HEK293 (cell line): Measurements from ENCODE around the gene ZNF25.

Experiments
- GLI2 ChIP-seq: fragments of 450-650 bp; formaldehyde crosslinking; IDR thresholded peaks from 2 replicates; pipeline ENCODE4; 2017; ENCODE audit warnings: missing biosample characterization, missing genetic modification characterization, low read depth, borderline replicate concordance
- HIC1 ChIP-seq: fragments of 450-650 bp; formaldehyde crosslinking; IDR thresholded peaks from 2 replicates; pipeline ENCODE4 v1.5.1; 2016; ENCODE audit warnings: missing biosample characterization, missing genetic modification characterization
- HOXD13 ChIP-seq: sonication (generic); formaldehyde crosslinking; IDR thresholded peaks from 2 replicates; pipeline ENCODE4 v1.8.0; 2022; ENCODE audit warnings: missing genetic modification reagents, borderline replicate concordance
- PRDM10 ChIP-seq: fragments of 450-650 bp; formaldehyde crosslinking; IDR thresholded peaks from 2 replicates; pipeline ENCODE4 v1.5.1; 2016; ENCODE audit warnings: missing biosample characterization, missing genetic modification characterization
- PRDM4 ChIP-seq: fragments of 450-650 bp; formaldehyde crosslinking; IDR thresholded peaks from 2 replicates; pipeline ENCODE4 v1.5.1; 2017; ENCODE audit warnings: missing biosample characterization, missing genetic modification characterization
- ZBTB20 ChIP-seq: fragments of 450-650 bp; formaldehyde crosslinking; IDR thresholded peaks from 2 replicates; pipeline ENCODE4 v1.5.1; 2016; ENCODE audit warnings: missing biosample characterization, missing genetic modification characterization
- ZBTB21 ChIP-seq: fragments of 450-650 bp; formaldehyde crosslinking; IDR thresholded peaks from 2 replicates; pipeline ENCODE4 v1.5.1; 2017; ENCODE audit warnings: missing biosample characterization, missing genetic modification characterization
- ZNF121 ChIP-seq: fragments of 450-650 bp; formaldehyde crosslinking; IDR thresholded peaks from 2 replicates; pipeline ENCODE4 v1.5.1; 2016; ENCODE audit warnings: missing biosample characterization, missing genetic modification characterization
- ZNF155 ChIP-seq: fragments of 450-650 bp; formaldehyde crosslinking; IDR thresholded peaks from 2 replicates; pipeline ENCODE4 v1.5.1; 2016; ENCODE audit warnings: missing biosample characterization, missing genetic modification characterization
- ZNF19 ChIP-seq: fragments of 450-650 bp; formaldehyde crosslinking; IDR thresholded peaks from 2 replicates; pipeline ENCODE4; 2016; ENCODE audit warnings: missing biosample characterization, missing genetic modification characterization, low read depth
- ZNF274 ChIP-seq, 2 experiments: fragments of 200-500 bp in 1 of 2; fragments of 450-650 bp in 1 of 2; sonication (Bioruptor generic) in 1 of 2; formaldehyde crosslinking in 1 of 2; IDR thresholded peaks; 2 replicates each; pipeline versions ENCODE4 v1.5.1 to v1.6.1; 2014 to 2016; ENCODE audit warnings: borderline replicate concordance in 1 of 2, inconsistent platforms in 1 of 2, low read length in 1 of 2, missing biosample characterization in 1 of 2, missing genetic modification characterization in 1 of 2
- ZNF324 ChIP-seq: fragments of 450-650 bp; formaldehyde crosslinking; IDR thresholded peaks from 2 replicates; pipeline ENCODE4 v1.5.1; 2016; ENCODE audit warnings: missing biosample characterization, missing genetic modification characterization
- ZNF335 ChIP-seq: fragments of 450-650 bp; formaldehyde crosslinking; conservative IDR thresholded peaks from 2 replicates; pipeline ENCODE4 v1.5.1; 2016; ENCODE audit warnings: missing biosample characterization, missing genetic modification characterization
- ZNF350 ChIP-seq: fragments of 450-650 bp; formaldehyde crosslinking; IDR thresholded peaks from 2 replicates; pipeline ENCODE4 v1.5.0; 2017; ENCODE audit warnings: missing biosample characterization, mild to moderate bottlenecking, missing genetic modification characterization
- ZNF416 ChIP-seq: fragments of 450-650 bp; formaldehyde crosslinking; IDR thresholded peaks from 2 replicates; pipeline ENCODE4 v1.5.1; 2016; ENCODE audit warnings: missing biosample characterization, missing genetic modification characterization
- ZNF423 ChIP-seq: fragments of 450-650 bp; formaldehyde crosslinking; IDR thresholded peaks from 2 replicates; pipeline ENCODE4 v1.5.1; 2016; ENCODE audit warnings: missing biosample characterization, missing genetic modification characterization
- ZNF549 ChIP-seq: fragments of 450-650 bp; IDR thresholded peaks from 2 replicates; pipeline ENCODE4 v1.5.1; 2018; ENCODE audit warnings: missing biosample characterization, missing genetic modification characterization, mild to moderate bottlenecking, inconsistent platforms, moderate library complexity
- ZNF555 ChIP-seq: fragments of 450-650 bp; formaldehyde crosslinking; conservative IDR thresholded peaks from 2 replicates; pipeline ENCODE4 v1.5.1; 2017; ENCODE audit warnings: missing biosample characterization, mild to moderate bottlenecking, missing genetic modification characterization, inconsistent platforms
- ZNF561 ChIP-seq: fragments of 450-650 bp; IDR thresholded peaks from 2 replicates; pipeline ENCODE4 v1.5.1; 2018; ENCODE audit warnings: missing biosample characterization, missing genetic modification characterization, borderline replicate concordance
- ZNF571 ChIP-seq: fragments of 450-650 bp; formaldehyde crosslinking; IDR thresholded peaks from 2 replicates; pipeline ENCODE4 v1.5.0; 2017; ENCODE audit warnings: missing biosample characterization, missing genetic modification characterization
- ZNF626 ChIP-seq: fragments of 450-650 bp; sonication (Bioruptor Pico); formaldehyde crosslinking; IDR thresholded peaks from 2 replicates; pipeline ENCODE4 v1.5.1; 2018; ENCODE audit warnings: missing biosample characterization, missing genetic modification characterization, inconsistent platforms
- ZNF707 ChIP-seq: fragments of 450-650 bp; formaldehyde crosslinking; IDR thresholded peaks from 2 replicates; pipeline ENCODE4 v1.5.1; 2016; ENCODE audit warnings: missing biosample characterization, missing genetic modification characterization
- ZNF76 ChIP-seq: fragments of 450-650 bp; formaldehyde crosslinking; IDR thresholded peaks from 2 replicates; pipeline ENCODE4; 2016; ENCODE audit warnings: low read depth, missing biosample characterization, missing genetic modification characterization, borderline replicate concordance
- ZNF830 ChIP-seq: fragments of 450-650 bp; IDR thresholded peaks from 2 replicates; pipeline ENCODE4 v1.5.0; 2018; ENCODE audit warnings: missing biosample characterization, missing genetic modification characterization, low read depth, mild to moderate bottlenecking, moderate library complexity
- TF ChIP-seq, protein P1 (sequence below): sonication (generic); formaldehyde crosslinking; IDR thresholded peaks from 2 replicates; pipeline ENCODE4 v1.8.1; 2022; ENCODE audit warnings: mild to moderate bottlenecking, moderate library complexity, missing genetic modification reagents
- TF ChIP-seq, protein P2 (sequence below): fragments of 450-650 bp; formaldehyde crosslinking; IDR thresholded peaks from 2 replicates; pipeline ENCODE4 v1.5.1; 2016; ENCODE audit warnings: missing biosample characterization, missing genetic modification characterization

ZNF25 gene

GRCh38 chr10:37976091-37976879 is at the start of gene ZNF25 (continued):
- peak; percentile 21; the same call in 1 of the 2 replicates for TF ChIP-seq PRDM10 (tag by site-specific recombination)
- TF ChIP-seq ZNF423 (tag by site-specific recombination), result peak; percentile 92
- peak; percentile 91 for TF ChIP-seq ZNF76 (tag by site-specific recombination)
- 0 out of 2 replicates have a peak, but pooled peaks have one; percentile 45 for TF ChIP-seq HIC1 (tag by site-specific recombination)
- TF ChIP-seq ZNF121, result peak; percentile 90
- 0 out of 2 replicates have a peak, but pooled peaks have one; percentile 25 for TF ChIP-seq PRDM4 (tag by site-specific recombination)
- peak; percentile 46; the same call in 1 of the 2 replicates for TF ChIP-seq ZBTB21 (tag by site-specific recombination)
- TF ChIP-seq ZNF416 (tag by site-specific recombination), result no peak
- no peak for TF ChIP-seq ZNF830 (tag by site-specific recombination)
- TF ChIP-seq ZNF626 (tag by site-specific recombination), result no peak
- TF ChIP-seq ZNF350, result no peak
- no peak for TF ChIP-seq HOXD13
- TF ChIP-seq ZNF155, result no peak
- TF ChIP-seq ZNF561 (tag by site-specific recombination), result peak; percentile 86; the same call in 1 of the 2 replicates
- TF ChIP-seq, protein P1, sequence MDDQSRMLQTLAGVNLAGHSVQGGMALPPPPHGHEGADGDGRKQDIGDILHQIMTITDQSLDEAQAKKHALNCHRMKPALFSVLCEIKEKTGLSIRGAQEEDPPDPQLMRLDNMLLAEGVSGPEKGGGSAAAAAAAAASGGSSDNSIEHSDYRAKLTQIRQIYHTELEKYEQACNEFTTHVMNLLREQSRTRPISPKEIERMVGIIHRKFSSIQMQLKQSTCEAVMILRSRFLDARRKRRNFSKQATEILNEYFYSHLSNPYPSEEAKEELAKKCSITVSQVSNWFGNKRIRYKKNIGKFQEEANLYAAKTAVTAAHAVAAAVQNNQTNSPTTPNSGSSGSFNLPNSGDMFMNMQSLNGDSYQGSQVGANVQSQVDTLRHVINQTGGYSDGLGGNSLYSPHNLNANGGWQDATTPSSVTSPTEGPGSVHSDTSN, result peak; percentile 67; the same call in 1 of the 2 replicates
- no peak for TF ChIP-seq ZNF549 (tag by site-specific recombination)
- no peak for TF ChIP-seq ZNF274 (IDR thresholded peaks at IDR 0.05; ENCODE audit: low read length)
- no peak for TF ChIP-seq ZNF274 (tag by site-specific recombination; IDR thresholded peaks at IDR 0.05; ENCODE audit: borderline replicate concordance)
- TF ChIP-seq, protein P2, sequence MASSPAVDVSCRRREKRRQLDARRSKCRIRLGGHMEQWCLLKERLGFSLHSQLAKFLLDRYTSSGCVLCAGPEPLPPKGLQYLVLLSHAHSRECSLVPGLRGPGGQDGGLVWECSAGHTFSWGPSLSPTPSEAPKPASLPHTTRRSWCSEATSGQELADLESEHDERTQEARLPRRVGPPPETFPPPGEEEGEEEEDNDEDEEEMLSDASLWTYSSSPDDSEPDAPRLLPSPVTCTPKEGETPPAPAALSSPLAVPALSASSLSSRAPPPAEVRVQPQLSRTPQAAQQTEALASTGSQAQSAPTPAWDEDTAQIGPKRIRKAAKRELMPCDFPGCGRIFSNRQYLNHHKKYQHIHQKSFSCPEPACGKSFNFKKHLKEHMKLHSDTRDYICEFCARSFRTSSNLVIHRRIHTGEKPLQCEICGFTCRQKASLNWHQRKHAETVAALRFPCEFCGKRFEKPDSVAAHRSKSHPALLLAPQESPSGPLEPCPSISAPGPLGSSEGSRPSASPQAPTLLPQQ (tag by site-specific recombination), result peak; percentile 71
- TF ChIP-seq GLI2 (tag by site-specific recombination), result no peak
- TF ChIP-seq ZNF19 (tag by site-specific recombination), result no peak
- TF ChIP-seq ZNF324, result 0 out of 2 replicates have a peak, but pooled peaks have one; percentile 13
- peak; percentile 96 for TF ChIP-seq ZNF335 (tag by site-specific recombination)
- TF ChIP-seq ZBTB20 (tag by site-specific recombination), result peak; percentile 92
- TF ChIP-seq ZNF707 (tag by site-specific recombination), result no peak
- TF ChIP-seq ZNF571 (tag by site-specific recombination), result no peak
- no peak for TF ChIP-seq ZNF555 (tag by site-specific recombination)
